MM.1S (cell line): ENCODE measurements around the gene ATP6AP1.

Experiments
- CTCF ChIP-seq: fragments of 300-600 bp; sonication (generic); IDR thresholded peaks from 2 replicates; pipeline ENCODE4 v1.5.1; 2016; ENCODE audit warnings: antibody characterized with exemption, low read length, mixed read lengths
- EZH2 ChIP-seq: fragments of 300-600 bp; sonication (generic); optimal IDR thresholded peaks from 2 replicates; pipeline ENCODE3; 2017; ENCODE audit warnings: low read depth, mild to moderate bottlenecking, antibody characterized with exemption, low read length, mixed read lengths

- TF ChIP-seq CTCF (no peak), EZH2 (no peak)
These were observed 21.1 kb downstream of the ATP6AP1 start for GRCh38 chrX:154449618-154450017.
